SJSA1 (cell line): ENCODE measurements around the gene SAP30BP. TPM values are rescaled to one million over a fixed set of nuclear protein-coding genes. Genes with fewer than 3 reads are reported as not detected.
A peak's percentile ranks its signal among the peaks of the same experiment; 100 is the strongest.

Source experiments
- DNase-seq, 2 experiments: peaks; one replicate each; pipeline ENCODE4 v3.0.0-alpha.2; 2015 to 2020; ENCODE audit warnings: low spot score in 2 of 2, low read depth in 1 of 2
- H3K27ac ChIP-seq: fragments of 250-450 bp; sonication (Bioruptor Pico); 2 replicates; pipeline ENCODE4 v1.5.1; 2020; ENCODE audit warnings: mild to moderate bottlenecking, moderate library complexity
- H3K27me3 ChIP-seq: fragments of 250-450 bp; sonication (Bioruptor Pico); replicated peaks from 2 replicates; pipeline ENCODE4 v1.5.1; 2020; ENCODE audit warnings: mild to moderate bottlenecking, moderate library complexity
- H3K36me3 ChIP-seq: fragments of 250-450 bp; sonication (Bioruptor Pico); 2 replicates; pipeline ENCODE4 v1.5.1; 2020; ENCODE audit warnings: mild to moderate bottlenecking
- H3K4me1 ChIP-seq: fragments of 250-450 bp; sonication (Bioruptor Pico); replicated peaks from 2 replicates; pipeline ENCODE4 v1.6.1; 2021; ENCODE audit warnings: mild to moderate bottlenecking
- H3K4me3 ChIP-seq: fragments of 250-450 bp; sonication (Bioruptor Pico); 2 replicates; pipeline ENCODE4 v1.5.1; 2020; ENCODE audit warnings: mild to moderate bottlenecking
- H3K9me3 ChIP-seq: fragments of 250-450 bp; sonication (Bioruptor Pico); replicated peaks from 2 replicates; pipeline ENCODE4 v1.5.1; 2020; ENCODE audit warnings: mild to moderate bottlenecking
- total RNA-seq: library from RNA; depleted of rRNA; stranded (reverse); fragments of >200 nt; shearing (Covaris generic); gene quantifications from 2 replicates; pipeline ENCODE4 v1.2.3, GENCODE V29; 2014; rRNA removed

SAP30BP gene
- 90.5 and 208 TPM in 2 replicates for total RNA-seq

GRCh38 chr17:75666959-75667790 lies at the start of gene SAP30BP, which contains the start of gene RECQL5:
Gene SAP30BP (plus strand): TSS chr17:75667338. CDS start chr17:75667373, 35 bp downstream.
Gene RECQL5 (minus strand): TSS chr17:75667154. CDS start chr17:75666557, 597 bp downstream.
- peak within 1 kb of the TSS; percentile 80 for H3K27ac ChIP-seq
- no peaks in the 10 kb centered on the region for H3K27me3 ChIP-seq
- peaks cover 59% of the 10 kb centered on the region for H3K36me3 ChIP-seq
- peak; percentile 97 to 100 for DNase-seq
- no peaks in the 10 kb centered on the region for H3K9me3 ChIP-seq
- H3K4me3 ChIP-seq, result peak within 1 kb of the TSS; percentile 68
- peaks cover 15% of the 10 kb centered on the region for H3K4me1 ChIP-seq

- no peak overlapping the region for H3K27ac ChIP-seq
- no peak for DNase-seq
These were observed 49.5 kb upstream of the SAP30BP start for GRCh38 chr17:75617675-75618074.

GRCh38 chr17:75619506-75620431 lies 47.4 kb upstream of the SAP30BP start:
- H3K4me1 ChIP-seq, result no peaks in the 10 kb centered on the region
- no peaks in the 10 kb centered on the region for H3K36me3 ChIP-seq
- H3K9me3 ChIP-seq, result no peaks in the 10 kb centered on the region
- H3K4me3 ChIP-seq, result no peak overlapping the region
- H3K27me3 ChIP-seq, result 0 out of 2 replicates have a peak, but pooled peaks cover 4% of the 10 kb centered on the region
- H3K27ac ChIP-seq, result no peak overlapping the region
- DNase-seq, result peak; percentile 41 to 81

More at GRCh38 chr17:75617675-75618074, 49.5 kb upstream of the SAP30BP start:
- Histone ChIP-seq H3K9me3 (no peaks in the 10 kb centered on the region), H3K4me1 (no peaks in the 10 kb centered on the region), H3K27me3 (0 out of 2 replicates have a peak, but pooled peaks cover 4% of the 10 kb centered on the region), H3K36me3 (no peaks in the 10 kb centered on the region), H3K4me3 (no peak overlapping the region)

GRCh38 chr17:75621489-75621888 lies 45.6 kb upstream of the SAP30BP start:
- Histone ChIP-seq H3K27ac (no peak overlapping the region), H3K4me1 (no peaks in the 10 kb centered on the region), H3K4me3 (no peak overlapping the region), H3K36me3 (no peaks in the 10 kb centered on the region; the same call in 1 of the 2 replicates), H3K9me3 (no peaks in the 10 kb centered on the region), H3K27me3 (0 out of 2 replicates have a peak, but pooled peaks cover 4% of the 10 kb centered on the region)
- no peak for DNase-seq

GRCh38 chr17:75622076-75622475 lies 45.1 kb upstream of the SAP30BP start:
- Histone ChIP-seq H3K9me3 (no peaks in the 10 kb centered on the region), H3K4me3 (no peak overlapping the region), H3K27ac (no peak overlapping the region), H3K36me3 (peaks cover 2% of the 10 kb centered on the region; the same call in 1 of the 2 replicates), H3K4me1 (no peaks in the 10 kb centered on the region), H3K27me3 (0 out of 2 replicates have a peak, but pooled peaks cover 4% of the 10 kb centered on the region)
- no peak for DNase-seq

- Histone ChIP-seq H3K4me3 (no peak overlapping the region), H3K9me3 (no peaks in the 10 kb centered on the region), H3K27me3 (0 out of 2 replicates have a peak, but pooled peaks cover 4% of the 10 kb centered on the region), H3K27ac (no peak overlapping the region), H3K36me3 (peaks cover 4% of the 10 kb centered on the region; the same call in 1 of the 2 replicates), H3K4me1 (no peaks in the 10 kb centered on the region)
- no peak for DNase-seq
These were observed 44.3 kb upstream of the SAP30BP start for GRCh38 chr17:75622771-75623273.

- DNase-seq, result no peak
- H3K4me1 ChIP-seq, result no peaks in the 10 kb centered on the region
- peaks cover 4% of the 10 kb centered on the region; the same call in 1 of the 2 replicates for H3K36me3 ChIP-seq
- no peak overlapping the region for H3K27ac ChIP-seq
- 0 out of 2 replicates have a peak, but pooled peaks cover 4% of the 10 kb centered on the region for H3K27me3 ChIP-seq
- H3K4me3 ChIP-seq, result no peak overlapping the region
- H3K9me3 ChIP-seq, result no peaks in the 10 kb centered on the region
These were observed 43.8 kb upstream of the SAP30BP start for GRCh38 chr17:75623386-75623785.

- Histone ChIP-seq H3K9me3 (no peaks in the 10 kb centered on the region), H3K36me3 (peaks cover 7% of the 10 kb centered on the region; the same call in 1 of the 2 replicates), H3K27ac (no peak overlapping the region), H3K4me1 (no peaks in the 10 kb centered on the region), H3K27me3 (0 out of 2 replicates have a peak, but pooled peaks cover 4% of the 10 kb centered on the region), H3K4me3 (no peak overlapping the region)
- DNase-seq, result no peak
These were observed 43.1 kb upstream of the SAP30BP start for GRCh38 chr17:75624021-75624420.

GRCh38 chr17:75624714-75625345 lies 42.3 kb upstream of the SAP30BP start:
- Histone ChIP-seq H3K27ac (no peak overlapping the region), H3K4me3 (no peak overlapping the region), H3K36me3 (peaks cover 10% of the 10 kb centered on the region), H3K27me3 (0 out of 2 replicates have a peak, but pooled peaks cover under 1% of the 10 kb centered on the region), H3K9me3 (no peaks in the 10 kb centered on the region), H3K4me1 (no peaks in the 10 kb centered on the region)
- DNase-seq, result no peak

GRCh38 chr17:75625813-75626486 lies 41.2 kb upstream of the SAP30BP start:
- Histone ChIP-seq H3K4me3 (no peak overlapping the region), H3K27ac (no peak overlapping the region), H3K9me3 (no peaks in the 10 kb centered on the region), H3K36me3 (peaks cover 17% of the 10 kb centered on the region), H3K4me1 (no peaks in the 10 kb centered on the region), H3K27me3 (no peaks in the 10 kb centered on the region)
- DNase-seq, result no peak

- Histone ChIP-seq H3K9me3 (no peaks in the 10 kb centered on the region), H3K27ac (no peak overlapping the region)
These were observed 40.6 kb upstream of the SAP30BP start for GRCh38 chr17:75626496-75627038.

GRCh38 chr17:75627094-75627493 lies 40.0 kb upstream of the SAP30BP start:
- Histone ChIP-seq H3K4me3 (no peak overlapping the region), H3K36me3 (peaks cover 25% of the 10 kb centered on the region), H3K27ac (no peak overlapping the region), H3K4me1 (no peaks in the 10 kb centered on the region), H3K27me3 (no peaks in the 10 kb centered on the region), H3K9me3 (no peaks in the 10 kb centered on the region)
- DNase-seq, result no peak

More at GRCh38 chr17:75626496-75627038, 40.6 kb upstream of the SAP30BP start:
- Histone ChIP-seq H3K4me1 (no peaks in the 10 kb centered on the region), H3K36me3 (peaks cover 22% of the 10 kb centered on the region), H3K27me3 (no peaks in the 10 kb centered on the region), H3K4me3 (no peak overlapping the region)
- DNase-seq, result no peak
